GM19099 (cell line): ENCODE measurements around the gene GATAD2B.

Experiments
- POLR2A ChIP-seq: IDR thresholded peaks from 3 replicates; pipeline ENCODE4 v1.6.1; 2011; ENCODE audit warnings: low read depth; ENCODE audit not compliant: insufficient read length; ENCODE audit errors: extremely low read depth

Gene GATAD2B

DNA sequence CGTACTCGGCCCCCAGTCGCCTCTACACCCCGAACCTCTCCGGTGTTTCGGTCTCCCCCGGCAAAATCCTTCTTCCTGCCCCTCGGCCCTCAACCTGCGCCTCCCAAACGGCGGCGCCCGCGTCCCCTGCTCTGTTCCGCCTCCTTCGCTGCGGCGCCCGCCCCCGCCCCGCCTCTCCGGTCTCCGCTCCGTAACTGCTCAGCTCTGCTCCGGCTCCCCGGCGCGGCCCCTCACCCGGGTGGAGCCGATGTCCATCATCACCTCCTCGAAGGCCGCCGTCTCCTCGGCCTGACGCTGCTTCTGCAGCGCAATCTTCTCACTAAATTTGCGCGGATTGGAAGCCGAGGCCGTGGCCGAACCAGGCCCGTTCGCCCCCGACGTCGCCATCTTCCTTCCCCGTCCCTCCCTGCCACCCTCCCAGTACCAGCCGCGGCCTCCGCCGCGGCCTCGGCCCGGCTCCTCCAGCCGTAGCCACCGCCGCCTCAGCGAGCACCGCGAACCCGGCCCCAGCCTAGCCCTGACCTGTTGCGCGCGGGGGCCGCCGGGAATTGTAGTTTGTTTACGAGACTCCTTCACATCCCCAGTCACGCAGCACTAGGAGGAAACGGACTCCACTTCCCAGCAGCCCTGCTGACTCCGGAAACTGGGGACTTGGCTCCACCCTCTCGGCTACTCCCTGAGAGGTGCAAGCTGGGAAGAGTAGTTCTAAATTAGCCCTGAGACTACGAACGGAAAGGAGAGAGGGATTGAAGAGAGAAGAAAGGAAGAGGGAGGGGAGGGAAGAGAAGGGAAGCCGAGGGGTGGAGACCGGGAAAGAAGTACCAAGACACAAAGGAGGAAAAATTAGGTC lies 35.6 kb upstream of the GATAD2B start, which contains the start of gene CRTC2:
Gene CRTC2, minus strand, starts transcription at position 502 of the 850 bp plus-strand sequence. Its CDS starts 115 bp downstream, at position 387.
- TF ChIP-seq POLR2A, result peak; percentile 33

DNA sequence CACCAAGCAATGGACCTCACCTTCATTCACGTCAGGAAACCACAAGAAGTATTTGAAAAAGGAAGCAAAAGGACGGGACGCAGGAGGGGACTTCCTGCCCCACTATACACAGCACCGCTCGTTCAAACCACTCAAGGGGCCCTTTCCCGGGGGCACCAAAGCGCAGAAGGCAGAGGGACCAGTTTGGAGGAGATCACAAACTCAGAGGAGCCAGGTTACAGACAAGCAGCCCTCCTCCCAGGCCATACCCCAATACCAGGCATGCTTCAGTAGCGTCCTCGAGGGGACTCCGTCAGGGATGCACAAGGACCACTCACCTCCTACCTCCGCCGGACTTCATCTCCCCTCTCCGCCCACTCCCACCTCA lies 35.0 kb upstream of the GATAD2B start:
- peak; percentile 65 for TF ChIP-seq POLR2A

DNA sequence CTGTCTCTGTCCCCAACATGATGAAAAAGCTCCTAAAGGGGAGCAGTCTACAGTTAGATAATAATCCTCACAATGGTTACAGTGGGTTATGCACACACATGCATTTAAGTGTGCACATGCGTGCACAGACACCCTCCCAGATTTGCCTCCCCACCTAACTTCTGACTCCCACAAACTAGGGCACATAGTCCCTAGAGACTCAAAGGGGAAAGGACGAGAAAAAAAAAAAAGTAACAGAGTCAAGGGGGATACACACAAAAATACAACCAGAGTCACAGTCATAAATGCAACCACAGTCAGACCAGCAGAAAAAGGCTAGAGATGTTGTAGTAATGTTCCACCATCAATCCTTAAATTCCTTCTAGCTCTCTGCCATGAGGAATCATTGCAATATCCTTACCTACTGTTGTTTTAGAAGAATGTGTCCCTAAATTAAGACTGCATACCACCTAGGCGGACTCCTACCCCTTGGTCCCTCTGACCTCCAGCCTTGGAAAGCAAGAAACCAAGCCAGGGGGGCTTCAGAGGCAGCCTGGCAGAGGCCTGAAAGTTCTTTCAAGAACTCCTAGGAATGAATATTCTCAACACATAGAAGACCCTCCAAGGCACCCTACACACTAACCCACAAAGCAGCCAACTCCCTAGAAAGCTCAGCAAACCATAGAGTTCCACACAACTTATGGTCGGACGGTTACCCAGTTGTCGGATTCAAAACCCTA lies 34.4 kb upstream of the GATAD2B start:
- no peak for TF ChIP-seq POLR2A

DNA sequence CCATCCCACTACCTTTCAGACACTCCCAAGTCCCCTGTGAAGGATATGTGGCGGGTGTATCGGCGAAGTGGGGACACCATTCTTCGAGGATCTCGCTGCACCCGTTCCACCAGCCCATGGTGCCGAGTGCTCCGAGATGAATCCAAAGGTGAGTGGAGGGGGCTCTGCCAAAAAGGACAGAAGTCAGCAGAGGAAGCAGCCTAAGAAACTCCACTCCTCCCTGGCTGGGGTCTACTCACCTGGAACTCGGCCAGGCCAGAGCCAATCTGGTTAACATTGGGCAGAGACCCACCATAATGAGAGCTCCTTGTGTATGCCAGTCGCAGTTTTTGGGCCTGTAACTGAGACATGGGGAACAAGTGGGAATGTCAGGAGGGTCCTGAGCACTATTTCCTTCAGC lies 32.1 kb upstream of the GATAD2B start:
- no peak for TF ChIP-seq POLR2A

DNA sequence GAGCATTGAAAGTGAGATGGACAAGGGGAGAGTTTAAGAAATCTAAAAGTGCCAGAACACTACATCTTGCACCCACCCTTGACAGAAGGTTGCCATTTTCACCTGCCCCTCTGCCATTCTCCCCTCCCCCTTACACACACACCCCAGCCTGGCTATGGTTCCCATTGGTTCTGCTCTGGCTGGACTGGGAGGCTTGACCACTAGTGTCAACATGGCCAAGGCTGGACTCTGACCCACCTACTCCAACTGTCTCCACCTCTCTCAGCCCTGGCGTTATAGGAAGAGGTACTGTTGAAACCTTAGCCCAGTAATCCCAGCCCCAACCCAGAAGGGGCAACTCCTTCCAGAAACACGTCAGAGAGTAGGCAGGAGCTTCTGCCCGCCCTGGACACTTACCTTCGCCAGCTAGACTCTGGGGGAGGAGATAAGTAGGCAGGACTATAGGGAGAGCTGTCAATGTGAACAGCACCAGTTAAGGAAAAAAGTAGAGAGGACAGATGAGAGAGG lies 31.1 kb upstream of the GATAD2B start:
- TF ChIP-seq POLR2A, result no peak

DNA sequence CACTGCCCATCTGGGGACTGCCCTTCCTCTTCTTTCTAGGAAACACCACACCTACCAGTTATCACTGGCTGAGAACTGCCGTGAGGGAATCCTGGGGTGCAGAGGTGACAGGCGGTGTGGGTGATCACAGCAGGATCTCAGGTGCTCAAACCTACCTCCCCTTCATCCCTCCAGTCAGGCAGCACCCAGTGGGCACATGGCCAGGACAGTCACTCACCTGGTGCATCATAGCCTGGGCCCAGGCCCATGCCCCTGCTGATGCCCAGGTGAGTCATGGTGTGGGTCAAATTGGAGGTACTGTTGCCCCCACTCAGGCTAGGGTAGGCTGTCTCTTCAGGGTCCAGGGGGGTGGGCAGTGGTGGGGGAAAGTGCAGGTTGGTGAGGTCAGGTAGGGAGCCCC lies 29.0 kb upstream of the GATAD2B start:
- TF ChIP-seq POLR2A, result no peak

DNA sequence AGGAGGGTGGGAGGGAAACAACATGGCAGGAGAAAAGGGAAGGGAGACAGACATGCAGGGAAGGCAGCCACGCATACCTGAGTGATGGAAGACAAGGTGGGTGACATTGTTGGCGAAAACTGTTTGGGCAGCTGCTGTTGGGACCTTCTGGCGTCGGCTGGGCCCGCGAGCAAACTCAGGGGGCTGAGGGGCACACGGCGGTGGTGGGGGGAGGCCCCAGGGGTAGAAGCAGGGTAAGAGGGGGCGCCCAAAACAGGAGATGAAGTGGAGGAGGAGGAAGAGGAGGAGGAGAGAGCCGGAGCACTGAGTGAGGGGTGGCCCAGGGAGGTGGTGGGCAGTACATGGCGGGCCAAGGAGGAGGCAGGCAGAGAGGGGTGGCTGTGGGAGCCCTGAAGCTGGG lies 28.4 kb upstream of the GATAD2B start:
- no peak for TF ChIP-seq POLR2A

DNA sequence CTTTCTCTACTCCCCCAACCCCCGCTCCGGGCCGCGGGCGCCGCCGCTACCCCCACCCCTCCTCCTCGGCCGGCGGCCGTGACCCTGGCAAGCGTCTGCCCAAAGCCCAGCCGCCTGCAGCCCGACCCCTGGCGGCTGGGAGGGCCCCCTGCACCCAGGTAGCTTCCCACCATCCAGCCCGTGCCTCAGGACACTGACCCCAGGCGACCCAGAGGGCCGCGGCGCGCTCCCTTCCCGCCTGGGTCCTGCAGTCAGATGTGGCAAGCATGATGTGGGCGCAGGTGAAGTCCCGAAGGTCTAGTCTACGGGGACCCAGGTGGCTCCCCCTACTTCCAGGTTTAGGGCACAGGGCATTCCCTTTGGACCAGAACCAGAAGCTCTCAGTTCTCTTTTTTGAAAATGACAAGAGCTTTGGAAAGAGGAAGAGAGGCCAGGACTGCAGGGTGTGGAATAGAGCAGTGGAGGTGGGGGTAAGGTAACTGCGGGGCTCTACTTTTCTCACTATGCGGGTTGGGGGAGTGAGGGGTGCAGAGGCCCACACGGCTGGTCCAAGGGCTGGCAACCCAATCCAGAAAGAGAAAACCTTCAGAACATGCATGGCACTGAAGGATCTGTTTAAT lies 24.0 kb upstream of the GATAD2B start, which contains the start of gene DENND4B:
Gene DENND4B, minus strand, starts transcription at position 97 of the 620 bp plus-strand sequence. CDS start 2,344 bp downstream, outside the sequence.
- no peak for TF ChIP-seq POLR2A

DNA sequence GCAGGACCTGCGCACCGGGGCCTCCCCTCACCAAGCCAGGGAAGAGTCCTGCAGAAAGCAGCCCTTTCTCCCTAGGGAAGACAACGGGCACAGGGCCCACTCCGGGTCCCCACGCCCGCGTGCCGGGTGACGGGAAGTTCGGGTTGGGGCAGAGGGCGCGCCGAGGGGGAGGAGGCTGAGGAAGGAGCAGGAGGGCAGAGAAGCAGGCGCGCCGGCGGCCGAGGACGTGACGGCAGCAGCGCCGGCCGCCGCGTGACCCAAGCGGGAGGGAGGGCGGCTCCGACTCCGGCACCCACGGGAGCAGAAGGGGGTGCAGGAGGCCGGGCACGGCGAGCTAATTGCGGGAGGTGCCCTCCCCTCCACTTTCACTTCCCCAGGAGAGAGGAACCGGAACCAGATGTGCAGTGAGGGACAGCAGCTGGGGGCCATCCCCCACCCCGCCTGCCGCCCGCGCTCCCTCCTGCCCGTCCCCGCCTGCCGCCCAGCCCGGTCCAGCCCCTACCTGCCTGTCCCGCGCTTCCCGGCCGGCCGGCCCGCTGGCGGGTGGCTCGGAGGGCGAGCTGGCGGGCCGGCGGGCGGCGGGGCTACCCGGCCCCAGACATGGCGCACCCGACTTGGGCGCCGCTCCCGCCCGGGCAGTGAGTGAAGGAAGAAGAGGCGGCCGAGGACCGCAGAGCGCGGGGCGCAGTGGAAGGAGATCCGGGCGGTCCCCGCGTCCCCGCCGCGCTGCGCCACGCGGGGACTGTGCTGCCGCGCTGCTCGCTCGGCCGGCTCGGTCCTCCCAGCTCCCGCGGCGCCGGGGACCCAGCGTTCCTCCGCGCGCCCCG lies 23.2 kb upstream of the GATAD2B start:
- peak; percentile 57 for TF ChIP-seq POLR2A

DNA sequence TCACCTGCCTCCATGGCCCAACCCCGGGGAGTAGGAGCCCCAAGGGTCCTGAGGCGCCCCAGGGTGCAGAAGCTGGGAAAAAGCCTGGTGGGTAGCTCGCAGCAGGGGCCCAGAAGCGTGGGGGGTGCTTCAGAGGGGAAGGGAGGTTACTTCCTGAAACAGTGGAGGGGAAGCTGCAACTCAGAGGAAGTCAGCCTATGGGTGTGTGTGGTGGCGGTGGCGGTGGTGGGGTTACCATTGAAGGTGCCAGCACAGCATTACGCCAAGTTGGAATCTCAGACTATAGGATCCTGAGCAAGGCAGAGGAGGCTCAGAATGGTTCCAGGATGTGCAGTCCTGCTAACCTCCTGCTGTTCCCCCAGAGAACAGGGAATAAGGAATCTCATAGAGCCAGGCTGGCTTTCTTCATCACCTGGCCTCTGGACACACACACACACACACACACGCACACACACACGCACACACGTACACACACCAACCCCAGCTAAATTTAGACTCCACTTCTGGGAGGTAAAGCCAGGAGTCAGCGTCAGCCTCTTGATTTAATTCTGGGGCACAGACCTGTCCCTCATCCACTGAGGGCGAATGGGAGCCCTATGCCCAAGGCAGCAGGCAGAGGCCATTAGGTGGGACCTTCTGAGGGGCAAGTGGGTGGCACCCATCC lies 22.5 kb upstream of the GATAD2B start:
- peak; percentile 62 for TF ChIP-seq POLR2A

DNA sequence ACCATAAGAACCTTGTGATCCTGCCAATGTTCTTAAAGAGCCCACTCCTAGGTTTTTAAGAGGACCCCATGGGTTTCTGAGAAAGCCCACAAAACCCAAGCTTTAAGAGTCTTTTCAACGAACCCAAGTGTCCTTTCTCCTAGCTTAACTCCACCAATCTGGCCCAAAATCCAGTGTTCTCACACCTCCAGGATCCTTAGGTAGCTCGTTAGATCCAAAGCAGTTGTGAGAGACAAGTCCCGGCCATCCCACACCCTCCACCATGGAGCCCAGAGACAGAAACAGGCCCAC lies 22.0 kb upstream of the GATAD2B start:
- TF ChIP-seq POLR2A, result no peak

DNA sequence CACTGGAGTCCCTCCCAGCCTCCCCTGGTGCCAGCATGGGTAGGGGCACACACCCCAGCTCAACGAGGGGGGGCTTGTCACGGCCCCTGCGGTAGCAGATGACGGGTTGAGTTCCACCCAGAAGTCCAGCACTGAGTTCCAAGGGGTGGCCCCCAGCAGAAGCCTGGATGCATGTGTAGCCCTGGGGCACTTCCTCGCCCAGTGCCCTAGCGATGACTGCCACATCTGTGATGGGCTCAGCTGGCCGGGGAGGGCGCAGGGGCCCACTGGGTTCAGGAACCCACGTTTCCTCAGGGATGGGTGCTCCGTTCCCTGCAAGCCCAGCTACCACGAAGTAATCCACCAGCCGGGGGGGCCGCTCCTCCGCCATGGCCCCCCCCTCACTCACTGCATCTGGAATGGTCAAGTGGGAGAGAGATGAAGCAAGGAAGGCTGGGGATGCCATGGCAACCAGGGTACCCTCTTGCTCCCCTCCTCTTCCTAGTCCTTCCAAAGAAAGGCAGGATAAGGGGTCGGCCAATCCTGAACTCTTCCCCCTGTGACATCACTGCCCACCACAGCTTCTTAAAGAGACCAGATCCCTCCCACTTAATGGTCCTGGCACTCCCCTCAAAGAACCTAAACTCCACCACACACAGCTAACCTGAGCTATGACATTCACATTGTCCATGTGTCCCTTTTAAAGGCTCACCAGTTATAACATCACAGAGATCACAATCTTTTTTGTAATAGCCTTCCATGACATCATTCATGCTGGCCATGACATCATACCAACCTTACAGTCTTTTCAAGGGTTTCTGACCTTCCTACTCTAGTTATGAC lies 21.4 kb upstream of the GATAD2B start:
- TF ChIP-seq POLR2A, result no peak

DNA sequence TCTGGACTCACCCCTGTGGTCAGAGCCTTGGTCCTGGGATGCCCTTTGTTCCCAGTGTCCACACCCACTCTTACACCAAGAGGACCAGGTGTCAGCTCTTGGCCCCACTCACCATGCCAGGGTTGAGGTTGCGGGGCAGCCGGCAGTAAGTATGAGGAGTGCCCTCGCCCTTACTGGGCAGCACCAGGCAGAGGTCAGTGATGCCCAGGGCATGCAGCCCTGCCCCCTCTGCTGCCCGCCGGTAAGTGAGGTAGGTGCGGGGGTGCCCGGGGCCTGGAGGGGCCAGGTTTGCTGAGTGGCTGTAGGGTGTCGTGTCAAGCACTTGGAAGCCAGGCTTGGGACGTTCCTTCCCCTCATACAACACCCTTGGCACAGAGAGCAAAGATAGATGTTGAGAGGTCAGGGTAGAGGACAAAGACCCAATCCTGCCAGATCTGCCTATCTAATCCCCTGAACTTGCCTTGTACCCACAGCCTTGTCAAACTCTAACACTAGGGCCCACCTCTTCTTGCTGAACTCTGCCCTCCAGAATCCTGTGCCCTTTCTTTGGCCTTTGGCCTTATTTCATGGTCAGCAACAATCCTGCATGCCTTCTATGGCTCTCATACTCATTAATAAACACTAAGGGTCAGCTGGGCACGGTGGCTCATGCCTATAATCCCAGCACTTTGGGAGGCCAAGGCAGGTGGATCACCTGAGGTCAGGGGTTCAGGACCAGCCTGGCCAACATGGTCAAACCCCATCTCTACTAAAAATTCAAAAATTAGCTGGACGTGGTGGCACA lies 20.2 kb upstream of the GATAD2B start:
- TF ChIP-seq POLR2A, result no peak
